WERI-Rb-1 (cell line): ENCODE data around the gene PPARA.

Source experiments
- DNase-seq: peaks from one replicate; pipeline ENCODE4 v3.0.0-alpha.2; 2020
- H3K27ac ChIP-seq: fragments of 250-450 bp; sonication (Bioruptor Pico); 2 replicates; pipeline ENCODE4 v1.5.1; 2020; ENCODE audit warnings: mild to moderate bottlenecking, moderate library complexity
- H3K27me3 ChIP-seq: fragments of 250-450 bp; sonication (Bioruptor Pico); 2 replicates; pipeline ENCODE4 v1.5.1; 2021; ENCODE audit warnings: mild to moderate bottlenecking, low read depth, moderate library complexity; ENCODE audit not compliant: insufficient read depth, severe bottlenecking
- H3K36me3 ChIP-seq: fragments of 250-450 bp; sonication (Bioruptor Pico); 2 replicates; pipeline ENCODE4 v1.5.1; 2020; ENCODE audit warnings: mild to moderate bottlenecking, moderate library complexity
- H3K4me3 ChIP-seq: 2 replicates; pipeline ENCODE4 v1.5.1; 2011; ENCODE audit warnings: low read depth, mild to moderate bottlenecking, control low read depth, low read length
- H3K9me3 ChIP-seq: fragments of 250-450 bp; sonication (Bioruptor Pico); 2 replicates; pipeline ENCODE4 v1.5.1; 2021; ENCODE audit warnings: mild to moderate bottlenecking, moderate library complexity; ENCODE audit not compliant: severe bottlenecking
- TF ChIP-seq, protein P1 (sequence below): IDR thresholded peaks from 2 replicates; pipeline ENCODE4 v1.5.1; 2011; ENCODE audit warnings: low read depth, mild to moderate bottlenecking, control low read depth, inconsistent platforms, low read length

PPARA gene

DNA sequence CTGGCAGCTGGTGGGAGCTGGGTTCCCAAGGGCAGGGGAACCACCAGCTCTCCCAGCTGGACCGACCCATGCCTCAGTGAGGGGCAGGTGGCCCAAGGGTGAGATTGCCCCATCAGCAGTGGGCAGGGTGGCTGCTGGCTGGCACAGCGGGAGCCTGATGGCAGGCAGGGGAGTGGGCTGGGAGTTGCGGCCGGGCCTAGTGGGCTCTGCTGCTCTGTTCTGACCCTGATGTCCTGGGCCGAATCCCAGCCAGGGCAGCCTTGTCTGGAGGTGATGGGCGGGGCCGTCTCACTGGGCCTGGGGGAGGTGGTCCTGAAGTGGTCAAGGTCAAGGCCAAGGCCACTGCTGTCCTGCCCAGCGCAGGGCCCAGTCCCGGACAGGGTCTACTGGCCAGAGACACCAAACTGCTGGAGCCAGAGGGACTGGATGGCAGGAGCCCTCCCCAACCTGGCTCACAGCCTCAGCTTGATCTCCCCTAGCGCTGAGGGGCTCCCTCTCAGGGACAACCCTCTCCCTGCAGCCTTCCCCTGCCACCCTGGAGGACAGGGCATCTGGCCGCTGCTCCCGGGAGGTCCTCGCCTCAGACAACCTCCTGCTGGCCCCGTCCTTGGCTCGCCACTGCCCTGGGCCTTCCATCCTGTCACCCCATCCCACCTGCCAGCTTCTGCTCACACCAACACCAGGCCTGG lies 26.5 kb upstream of the PPARA start:
- TF ChIP-seq, protein P1, sequence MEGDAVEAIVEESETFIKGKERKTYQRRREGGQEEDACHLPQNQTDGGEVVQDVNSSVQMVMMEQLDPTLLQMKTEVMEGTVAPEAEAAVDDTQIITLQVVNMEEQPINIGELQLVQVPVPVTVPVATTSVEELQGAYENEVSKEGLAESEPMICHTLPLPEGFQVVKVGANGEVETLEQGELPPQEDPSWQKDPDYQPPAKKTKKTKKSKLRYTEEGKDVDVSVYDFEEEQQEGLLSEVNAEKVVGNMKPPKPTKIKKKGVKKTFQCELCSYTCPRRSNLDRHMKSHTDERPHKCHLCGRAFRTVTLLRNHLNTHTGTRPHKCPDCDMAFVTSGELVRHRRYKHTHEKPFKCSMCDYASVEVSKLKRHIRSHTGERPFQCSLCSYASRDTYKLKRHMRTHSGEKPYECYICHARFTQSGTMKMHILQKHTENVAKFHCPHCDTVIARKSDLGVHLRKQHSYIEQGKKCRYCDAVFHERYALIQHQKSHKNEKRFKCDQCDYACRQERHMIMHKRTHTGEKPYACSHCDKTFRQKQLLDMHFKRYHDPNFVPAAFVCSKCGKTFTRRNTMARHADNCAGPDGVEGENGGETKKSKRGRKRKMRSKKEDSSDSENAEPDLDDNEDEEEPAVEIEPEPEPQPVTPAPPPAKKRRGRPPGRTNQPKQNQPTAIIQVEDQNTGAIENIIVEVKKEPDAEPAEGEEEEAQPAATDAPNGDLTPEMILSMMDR: no peak
- Histone ChIP-seq H3K4me3 (no peak overlapping the region), H3K27me3 (no peaks in the 10 kb centered on the region), H3K27ac (no peak overlapping the region), H3K9me3 (no peaks in the 10 kb centered on the region), H3K36me3 (no peaks in the 10 kb centered on the region)
- DNase-seq: no peak

DNA sequence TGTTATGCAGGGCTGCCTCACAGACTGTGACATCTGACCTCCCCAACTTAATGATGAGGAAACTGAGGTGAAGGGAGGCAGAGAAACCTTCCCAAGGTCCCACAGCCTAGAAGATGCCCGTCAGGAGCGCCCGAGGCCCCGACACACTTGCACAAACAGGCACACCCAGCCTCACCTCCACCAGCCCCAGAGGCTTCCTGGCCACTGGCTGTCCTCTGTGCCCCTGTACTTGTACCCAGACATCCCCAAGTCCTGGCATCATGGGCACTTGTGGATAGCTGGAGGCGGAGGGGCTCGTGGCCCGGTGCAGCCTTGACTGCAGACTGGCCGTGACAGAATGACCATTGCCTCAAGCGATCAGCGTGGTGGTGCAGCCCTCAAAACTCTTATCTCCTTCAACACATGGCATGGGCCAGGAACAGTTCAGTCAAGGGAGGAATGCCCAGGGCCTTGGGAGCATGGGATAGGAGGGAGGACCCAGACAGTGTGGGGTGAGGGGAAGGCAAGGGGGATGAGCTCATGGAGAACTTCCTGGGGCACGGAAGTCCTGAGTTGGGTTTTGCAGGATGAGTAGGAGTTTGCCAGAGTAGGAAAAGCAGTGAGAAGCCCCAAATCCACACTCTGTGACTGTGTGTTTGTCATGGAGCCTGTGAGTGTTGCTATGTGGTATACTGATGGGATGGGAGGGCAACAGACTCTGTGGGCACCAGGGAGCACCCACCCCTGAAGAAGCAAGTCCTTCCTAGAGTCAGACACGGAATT lies 25.8 kb upstream of the PPARA start:
- Histone ChIP-seq H3K27me3 (no peaks in the 10 kb centered on the region), H3K36me3 (no peaks in the 10 kb centered on the region), H3K27ac (no peak overlapping the region), H3K4me3 (no peak overlapping the region), H3K9me3 (no peaks in the 10 kb centered on the region)
- no peak for DNase-seq
- TF ChIP-seq, protein P1: no peak

DNA sequence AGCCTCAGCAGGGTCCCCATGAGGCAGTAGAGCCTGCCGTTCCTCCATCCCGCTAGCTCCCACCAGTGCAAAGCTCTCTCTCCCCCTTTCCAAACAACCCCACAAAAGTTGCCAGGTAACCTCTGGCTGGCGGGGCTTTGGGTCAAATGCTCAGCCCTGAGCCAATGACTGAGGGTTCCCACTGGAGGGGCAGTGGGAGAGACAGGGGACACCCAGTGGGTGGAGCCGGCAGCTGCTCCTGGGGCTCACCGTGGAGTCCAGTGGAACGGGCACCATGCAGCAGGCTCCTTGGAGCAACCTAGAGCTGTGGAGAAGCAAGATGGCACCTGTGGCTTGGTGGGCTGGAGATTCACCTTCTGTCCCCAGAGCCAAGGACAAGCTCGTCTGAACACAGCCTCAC lies 25.0 kb upstream of the PPARA start:
- H3K36me3 ChIP-seq: no peaks in the 10 kb centered on the region
- no peak overlapping the region for H3K27ac ChIP-seq
- H3K9me3 ChIP-seq: no peaks in the 10 kb centered on the region
- no peak for DNase-seq
- H3K4me3 ChIP-seq: no peak overlapping the region
- H3K27me3 ChIP-seq: no peaks in the 10 kb centered on the region
- TF ChIP-seq, protein P1: no peak

DNA sequence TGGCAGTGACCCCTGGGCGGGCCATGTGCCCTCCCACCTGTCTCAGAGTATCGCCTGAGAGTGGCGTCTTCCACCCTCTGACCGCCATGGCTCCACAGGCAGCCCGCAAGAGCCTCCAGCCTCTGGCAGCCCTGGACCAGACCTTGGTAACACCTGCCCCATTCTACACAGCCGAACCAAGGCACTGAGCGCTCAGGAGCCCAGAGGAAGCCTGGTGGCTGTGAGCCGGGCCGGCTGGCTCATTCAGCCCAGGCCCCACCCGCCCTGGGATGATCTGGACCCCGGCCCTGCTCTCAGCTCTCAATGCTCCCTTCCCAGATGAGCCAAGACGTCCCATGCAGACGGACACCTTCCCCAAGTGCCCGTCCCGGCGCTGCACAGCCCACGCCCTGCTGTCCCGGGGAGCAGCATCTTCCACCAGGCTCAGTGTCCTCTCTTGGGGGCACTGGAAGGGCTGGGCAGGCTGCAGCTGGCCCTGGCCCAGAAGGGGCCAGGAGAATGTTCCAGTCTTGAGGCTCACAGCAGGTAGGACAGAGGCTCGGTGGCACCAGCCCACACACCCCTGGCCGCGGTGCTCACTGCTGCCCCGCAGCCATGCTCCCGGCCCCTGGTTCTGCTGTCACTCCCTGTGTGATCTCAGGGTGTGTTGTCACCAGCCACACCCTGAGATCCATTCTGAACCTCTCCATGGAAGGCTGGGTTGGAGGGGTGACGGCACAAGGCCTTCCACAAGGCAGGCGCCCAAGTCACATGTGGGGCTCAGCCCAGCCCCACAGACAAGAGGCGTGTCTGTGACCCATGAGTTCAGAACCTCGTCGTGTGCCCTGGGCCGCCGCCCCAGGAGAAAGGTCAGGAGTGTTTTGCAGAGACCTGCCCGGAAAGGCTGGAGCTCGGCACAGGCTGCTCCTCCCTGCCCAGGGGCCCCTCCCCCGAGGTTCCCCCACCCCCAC lies 24.2 kb upstream of the PPARA start:
- H3K9me3 ChIP-seq: no peaks in the 10 kb centered on the region
- H3K4me3 ChIP-seq: no peak overlapping the region
- TF ChIP-seq, protein P1: no peak

DNA sequence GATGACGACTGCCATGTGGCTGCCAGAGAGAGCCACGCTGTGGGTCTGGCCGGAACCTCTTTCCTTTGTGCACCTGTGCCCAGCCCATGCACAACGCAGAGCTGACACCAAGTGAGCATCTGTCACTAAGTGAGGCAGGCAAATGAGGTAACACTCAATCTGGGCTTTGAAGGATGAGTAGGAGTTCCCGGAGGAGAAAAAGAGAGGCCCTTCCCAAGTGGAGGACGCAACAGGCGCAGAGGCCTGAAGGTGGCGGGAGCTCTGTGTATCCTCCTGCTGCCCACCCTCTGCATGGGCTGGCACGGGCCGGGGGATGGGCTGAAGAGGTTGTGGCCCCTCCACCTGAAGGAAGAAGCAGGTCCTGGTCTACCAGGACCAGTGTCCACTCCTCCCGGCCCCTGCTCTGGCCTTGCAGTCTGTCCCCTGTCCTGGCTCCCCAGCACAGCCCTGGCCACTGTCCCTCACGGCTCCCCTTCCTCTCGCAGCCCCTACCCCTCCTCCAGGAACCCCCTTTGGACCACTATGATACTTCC lies 23.4 kb upstream of the PPARA start:
- H3K36me3 ChIP-seq: no peaks in the 10 kb centered on the region
- no peak for DNase-seq
- TF ChIP-seq, protein P1: no peak

More for the DNA sequence above, 24.2 kb upstream of the PPARA start:
- DNase-seq: no peak
- H3K36me3 ChIP-seq: no peaks in the 10 kb centered on the region
- H3K27me3 ChIP-seq: no peaks in the 10 kb centered on the region
- H3K27ac ChIP-seq: no peak overlapping the region

More for the DNA sequence above, 23.4 kb upstream of the PPARA start:
- no peaks in the 10 kb centered on the region for H3K27me3 ChIP-seq
- no peak overlapping the region for H3K4me3 ChIP-seq
- no peak overlapping the region for H3K27ac ChIP-seq
- no peaks in the 10 kb centered on the region for H3K9me3 ChIP-seq
